H1 (cell line): ENCODE results near the gene UBE3B. TPM values are rescaled to one million over a fixed set of nuclear protein-coding genes. Genes with fewer than 3 reads are reported as not detected.

ENCODE experiments used
- CTCF ChIA-PET: fragments of 300-600 bp; sonication (Branson Sonifier 250); formaldehyde crosslinking; loops from one replicate; lab custom pipeline; 2021; ENCODE audit not compliant: partially characterized antibody; lab: Charles Lee
- POLR2A ChIA-PET: fragments of 300-600 bp; sonication (Branson Sonifier 250); formaldehyde crosslinking; loops from one replicate; lab custom pipeline; 2021; ENCODE audit warnings: inconsistent platforms; ENCODE audit not compliant: partially characterized antibody; lab: Charles Lee
- DNase-seq, 2 experiments: peaks; one replicate each; pipeline versions ENCODE4 v3.0.0 to v3.0.0-alpha.2; 2010 to 2022; ENCODE audit warnings: low spot score in 2 of 2, low read depth in 1 of 2, mixed read lengths in 1 of 2
- FAIRE-seq: peaks from 2 replicates; lab custom pipeline; 2011; peaks lifted over from hg19 to GRCh38; lab: Jason Lieb, UNC
- H2AFZ ChIP-seq: 2 replicates; pipeline ENCODE4 v1.8.1; 2012; ENCODE audit warnings: low read length, inconsistent platforms
- H2AK5ac ChIP-seq: 2 replicates; pipeline ENCODE4 v1.6.1; 2013; ENCODE audit warnings: low read depth, low read length
- H2BK120ac ChIP-seq: replicated peaks from 2 replicates; pipeline ENCODE3; 2013; ENCODE audit warnings: low read depth, low read length, inconsistent platforms
- H2BK12ac ChIP-seq: 2 replicates; pipeline ENCODE4 v1.6.1; 2013; ENCODE audit warnings: low read depth, low read length
- H2BK15ac ChIP-seq: 2 replicates; pipeline ENCODE4 v1.6.1; 2013; ENCODE audit warnings: low read length
- H2BK20ac ChIP-seq: 2 replicates; pipeline ENCODE4 v1.6.1; 2013; ENCODE audit warnings: low read length
- H2BK5ac ChIP-seq: 2 replicates; pipeline ENCODE4 v1.6.1; 2013; ENCODE audit warnings: low read depth, low read length
- H3K14ac ChIP-seq: 2 replicates; pipeline ENCODE4 v1.6.1; 2013; ENCODE audit warnings: inconsistent platforms; ENCODE audit not compliant: insufficient read length
- H3K18ac ChIP-seq: 2 replicates; pipeline ENCODE4 v1.6.1; 2013; ENCODE audit warnings: low read length; ENCODE audit errors: extremely low read depth
- H3K23ac ChIP-seq: 2 replicates; pipeline ENCODE4 v1.6.1; 2013; ENCODE audit warnings: inconsistent platforms; ENCODE audit not compliant: insufficient read length
- H3K23me2 ChIP-seq: 2 replicates; pipeline ENCODE4 v1.6.1; 2013; ENCODE audit warnings: low read depth, low read length
- H3K27ac ChIP-seq: 2 replicates; pipeline ENCODE4 v1.6.1; 2011; ENCODE audit warnings: low read depth, low read length, inconsistent platforms
- H3K27me3 ChIP-seq, 4 experiments: replicated peaks in 1 of 4; 1 replicate in 1 of 4; 2 replicates in 3 of 4; pipeline versions ENCODE4 v1.6.1 to v1.8.1; 2011 to 2013; ENCODE audit warnings: low read length in 3 of 4, mild to moderate bottlenecking in 3 of 4, inconsistent platforms in 2 of 4, mixed read lengths in 2 of 4, moderate library complexity in 1 of 4; ENCODE audit not compliant: control insufficient read depth in 3 of 4, insufficient read depth in 3 of 4; ENCODE audit errors: extremely low read depth in 1 of 4
- H3K36me3 ChIP-seq, 4 experiments: 2 replicates each; pipeline versions ENCODE4 v1.6.1 to v1.8.1; 2011 to 2013; ENCODE audit warnings: mild to moderate bottlenecking in 4 of 4, low read length in 3 of 4, moderate library complexity in 2 of 4, control low read depth in 1 of 4, inconsistent platforms in 1 of 4; ENCODE audit not compliant: insufficient read depth in 4 of 4, control insufficient read depth in 2 of 4
- H3K4ac ChIP-seq: replicated peaks from 2 replicates; pipeline ENCODE3; 2013; ENCODE audit warnings: low read length, low read depth, mixed read lengths, inconsistent platforms; ENCODE audit not compliant: insufficient read length
- H3K4me1 ChIP-seq, 4 experiments: replicated peaks in 1 of 4; 1 replicate in 1 of 4; 2 replicates in 3 of 4; pipeline versions ENCODE4 v1.6.1 to v1.8.1; 2011 to 2013; ENCODE audit warnings: low read length in 3 of 4, inconsistent platforms in 2 of 4, mixed read lengths in 1 of 4; ENCODE audit not compliant: insufficient read depth in 4 of 4, control insufficient read depth in 3 of 4
- H3K4me2 ChIP-seq, 2 experiments: 2 replicates each; pipeline versions ENCODE4 v1.6.1 to v1.8.1; 2011 to 2013; ENCODE audit warnings: low read depth in 2 of 2, low read length in 2 of 2, control low read depth in 1 of 2, inconsistent platforms in 1 of 2, mild to moderate bottlenecking in 1 of 2; ENCODE audit not compliant: insufficient read depth in 1 of 2
- H3K4me3 ChIP-seq, 4 experiments: fragments of 200-600, 300-600 bp in 1 of 4; sonication (generic), shearing (Covaris generic), sonication (Bioruptor Twin) in 1 of 4; 2 replicates each; pipeline versions ENCODE4 v1.5.1 to v1.8.1; 2011 to 2016; ENCODE audit warnings: low read length in 4 of 4, low read depth in 3 of 4, control low read depth in 2 of 4, inconsistent platforms in 2 of 4, mild to moderate bottlenecking in 2 of 4, mixed read lengths in 1 of 4, moderate library complexity in 1 of 4; ENCODE audit not compliant: insufficient read depth in 2 of 4; ENCODE audit errors: extremely low read depth in 1 of 4
- H3K56ac ChIP-seq: replicated peaks from 2 replicates; pipeline ENCODE3; 2013; ENCODE audit warnings: low read depth, mild to moderate bottlenecking, mixed read lengths, low read length, inconsistent platforms; ENCODE audit not compliant: insufficient read length
- H3K79me1 ChIP-seq: 2 replicates; pipeline ENCODE4 v1.6.1; 2013; ENCODE audit warnings: low read depth, low read length, control low read depth
- H3K79me2 ChIP-seq, 2 experiments: 2 replicates each; pipeline versions ENCODE4 v1.6.1 to v1.8.1; 2012 to 2013; ENCODE audit warnings: low read length in 2 of 2, mild to moderate bottlenecking in 2 of 2, inconsistent platforms in 1 of 2; ENCODE audit not compliant: insufficient read depth in 2 of 2, control insufficient read depth in 1 of 2
- H3K9ac ChIP-seq, 4 experiments: replicated peaks in 1 of 4; 1 replicate in 1 of 4; 2 replicates in 3 of 4; pipeline versions ENCODE4 v1.6.1 to v1.8.1; 2011 to 2013; ENCODE audit warnings: low read depth in 3 of 4, low read length in 3 of 4, control low read depth in 2 of 4, mild to moderate bottlenecking in 2 of 4, moderate library complexity in 2 of 4, inconsistent platforms in 1 of 4; ENCODE audit errors: extremely low read depth in 1 of 4
- H3K9me3 ChIP-seq, 2 experiments: 2 replicates each; pipeline versions ENCODE4 v1.6.1 to v1.8.1; 2012 to 2013; ENCODE audit warnings: mild to moderate bottlenecking in 2 of 2, moderate library complexity in 2 of 2, control low read depth in 1 of 2, inconsistent platforms in 1 of 2, low read depth in 1 of 2, low read length in 1 of 2, mixed read lengths in 1 of 2; ENCODE audit not compliant: insufficient read depth in 2 of 2
- H4K20me1 ChIP-seq, 2 experiments: replicated peaks in 1 of 2; 2 replicates each; pipeline versions ENCODE3 to v1.8.1; 2011 to 2013; ENCODE audit warnings: inconsistent platforms in 2 of 2, low read length in 2 of 2, mild to moderate bottlenecking in 1 of 2; ENCODE audit not compliant: insufficient read depth in 2 of 2, control insufficient read depth in 1 of 2
- H4K5ac ChIP-seq: 2 replicates; pipeline ENCODE4 v1.6.1; 2013; ENCODE audit warnings: low read length, low read depth, mixed read lengths, inconsistent platforms; ENCODE audit not compliant: insufficient read length
- H4K8ac ChIP-seq: 2 replicates; pipeline ENCODE4 v1.8.0; 2013; ENCODE audit warnings: mild to moderate bottlenecking, moderate library complexity, low read length, inconsistent platforms; ENCODE audit not compliant: insufficient read depth; ENCODE audit errors: extremely low read depth
- H4K91ac ChIP-seq: replicated peaks from 2 replicates; pipeline ENCODE3; 2013; ENCODE audit warnings: low read length, mixed read lengths, inconsistent platforms; ENCODE audit not compliant: insufficient read length
- BACH1 ChIP-seq: IDR thresholded peaks from 2 replicates; pipeline ENCODE4 v1.6.1; 2012; ENCODE audit warnings: low read length, improper control_type of control experiment
- JUN ChIP-seq: IDR thresholded peaks from 2 replicates; pipeline ENCODE4 v1.6.1; 2011; ENCODE audit warnings: low read depth, mild to moderate bottlenecking, improper control_type of control experiment, low read length
- RAD21 ChIP-seq, 2 experiments: IDR thresholded peaks in 1 of 2; conservative IDR thresholded peaks in 1 of 2; 2 replicates each; pipeline ENCODE4 v1.6.1; 2011; ENCODE audit warnings: low read depth in 2 of 2, low read length in 2 of 2, improper control_type of control experiment in 1 of 2, inconsistent platforms in 1 of 2, mild to moderate bottlenecking in 1 of 2, moderate library complexity in 1 of 2
- SRF ChIP-seq: IDR thresholded peaks from 2 replicates; pipeline ENCODE4 v1.6.1; 2011; ENCODE audit warnings: mild to moderate bottlenecking, low read depth, low read length, moderate library complexity
- WGBS, 2 experiments: shearing (Covaris generic) in 1 of 2; methylation state at CpG; one replicate each; pipeline versions ENCODE4 v1.1.6 to v1.1.7; 2013 to 2015; ENCODE audit warnings: low lambda C conversion rate in 2 of 2, mixed read lengths in 2 of 2, inconsistent platforms in 1 of 2, low coverage in 1 of 2, missing lambda C conversion rate in 1 of 2; ENCODE audit not compliant: insufficient replicate concordance in 2 of 2, insufficient coverage in 1 of 2, insufficient read length in 1 of 2; ENCODE audit errors: extremely low coverage in 1 of 2, missing lambda C conversion rate in 1 of 2; 5-methylcytosine and 5-hydroxymethylcytosine counted together
- polyA plus RNA-seq, 7 experiments: library from polyadenylated mRNA; depleted of rRNA in 3 of 7; stranded (reverse) in 5 of 7; unstranded in 2 of 7; fragments of >200 nt in 5 of 7; fragments of 200-250 nt in 2 of 7; gene quantifications; 1 replicate in 5 of 7; 2 replicates in 1 of 7; 4 replicates in 1 of 7; pipeline versions ENCODE4 v1.2.1 to v1.2.3, GENCODE V29; 2011 to 2013; ENCODE audit warnings: missing spikeins in 2 of 7, mixed read lengths in 2 of 7
- total RNA-seq: library from RNA; stranded (reverse); fragmentation: NEBNext Ultra II Directional; extraction: Animal tissue kit (Norgen Biotek cat#: 25700); gene quantifications from 2 replicates; pipeline ENCODE4 v1.2.1, GENCODE V29; 2021
- TF ChIP-seq, protein P1 (sequence below): IDR thresholded peaks from 2 replicates; pipeline ENCODE4 v1.6.1; 2012; ENCODE audit warnings: low read length, inconsistent platforms

The UBE3B gene
- total and polyA plus RNA-seq, 2 of the 8 experiments (the other 6 are each of a cell fraction or from before 2014, with no cell fraction given): 14.0 to 21.1 TPM

GRCh38 chr12:109446869-109447268 is 30.6 kb upstream of the UBE3B start:
- peaks cover 2 to 26% (median 13%) of the 10 kb centered on the region in 4 experiments for H3K36me3 ChIP-seq
- no peak overlapping the region for H3K4ac ChIP-seq
- no peak overlapping the region for H4K8ac ChIP-seq
- H2BK120ac ChIP-seq: no peak overlapping the region
- peaks cover 3 to 7% of the 10 kb centered on the region in 2 experiments for H4K20me1 ChIP-seq
- H3K23me2 ChIP-seq: no peaks in the 10 kb centered on the region
- H3K27me3 ChIP-seq: no peaks in the 10 kb centered on the region
- no peak overlapping the region for H3K18ac ChIP-seq
- ChIA-PET POLR2A (interaction anchor here (1.5 to 2.0 kb wide), 2 partner anchors 11 to 16 kb away, joined by 5 read pairs; no protein-coding TSS in a partner anchor), CTCF (interaction anchor here (1.1 to 17.4 kb wide), 3 partner anchors 14 to 359 kb away, joined by 3 to 181 read pairs (median 3); no protein-coding TSS in a partner anchor)
- H4K91ac ChIP-seq: no peak overlapping the region
- H3K4me2 ChIP-seq: no peak overlapping the region
- no peak overlapping the region for H3K14ac ChIP-seq
- H2BK15ac ChIP-seq: no peak overlapping the region
- FAIRE-seq (no peak), DNase-seq (no peak)
- no peak overlapping the region for H3K23ac ChIP-seq
- H2BK5ac ChIP-seq: no peak overlapping the region; the same call in 1 of the 2 replicates
- H3K27ac ChIP-seq: no peak overlapping the region
- H3K4me1 ChIP-seq: no peaks in the 10 kb centered on the region
- H3K79me2 ChIP-seq: peaks cover 0 to 9% of the 10 kb centered on the region in 2 experiments; a peak in 2 of 4 replicates
- no peak overlapping the region for H2BK20ac ChIP-seq
- H3K9me3 ChIP-seq: no peaks in the 10 kb centered on the region
- no peak overlapping the region for H4K5ac ChIP-seq
- no peak overlapping the region for H3K9ac ChIP-seq
- no peak overlapping the region for H2AK5ac ChIP-seq
- peaks cover 3% of the 10 kb centered on the region for H3K79me1 ChIP-seq
- H2BK12ac ChIP-seq: no peak overlapping the region
- no peak overlapping the region for H2AFZ ChIP-seq
- WGBS, 2 experiments: 91% methylated on average over 8 of the region's 8 CpGs; no CpG with 5 or more reads in 1 of the 2 experiments
- TF ChIP-seq BACH1 (no peak), SRF (no peak), JUN (no peak), RAD21 (IDR thresholded peaks at IDR 0.05 in 1 of 2, conservative IDR thresholded peaks at IDR 0.05 in 1 of 2; ENCODE audit: low read depth in 2 of 2, low read length in 2 of 2) (no peak)
- TF ChIP-seq, protein P1, sequence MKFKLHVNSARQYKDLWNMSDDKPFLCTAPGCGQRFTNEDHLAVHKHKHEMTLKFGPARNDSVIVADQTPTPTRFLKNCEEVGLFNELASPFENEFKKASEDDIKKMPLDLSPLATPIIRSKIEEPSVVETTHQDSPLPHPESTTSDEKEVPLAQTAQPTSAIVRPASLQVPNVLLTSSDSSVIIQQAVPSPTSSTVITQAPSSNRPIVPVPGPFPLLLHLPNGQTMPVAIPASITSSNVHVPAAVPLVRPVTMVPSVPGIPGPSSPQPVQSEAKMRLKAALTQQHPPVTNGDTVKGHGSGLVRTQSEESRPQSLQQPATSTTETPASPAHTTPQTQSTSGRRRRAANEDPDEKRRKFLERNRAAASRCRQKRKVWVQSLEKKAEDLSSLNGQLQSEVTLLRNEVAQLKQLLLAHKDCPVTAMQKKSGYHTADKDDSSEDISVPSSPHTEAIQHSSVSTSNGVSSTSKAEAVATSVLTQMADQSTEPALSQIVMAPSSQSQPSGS: no peak
- no peak overlapping the region for H3K4me3 ChIP-seq
- H3K56ac ChIP-seq: no peak overlapping the region
